ENCODE data around the gene DVL1. TPM values are rescaled to one million over a fixed set of nuclear protein-coding genes. Genes with fewer than 3 reads are reported as not detected.

DVL1 gene
- total RNA-seq, 2 donors from 2014 or later, result 66.2 to 101 TPM

DNA sequence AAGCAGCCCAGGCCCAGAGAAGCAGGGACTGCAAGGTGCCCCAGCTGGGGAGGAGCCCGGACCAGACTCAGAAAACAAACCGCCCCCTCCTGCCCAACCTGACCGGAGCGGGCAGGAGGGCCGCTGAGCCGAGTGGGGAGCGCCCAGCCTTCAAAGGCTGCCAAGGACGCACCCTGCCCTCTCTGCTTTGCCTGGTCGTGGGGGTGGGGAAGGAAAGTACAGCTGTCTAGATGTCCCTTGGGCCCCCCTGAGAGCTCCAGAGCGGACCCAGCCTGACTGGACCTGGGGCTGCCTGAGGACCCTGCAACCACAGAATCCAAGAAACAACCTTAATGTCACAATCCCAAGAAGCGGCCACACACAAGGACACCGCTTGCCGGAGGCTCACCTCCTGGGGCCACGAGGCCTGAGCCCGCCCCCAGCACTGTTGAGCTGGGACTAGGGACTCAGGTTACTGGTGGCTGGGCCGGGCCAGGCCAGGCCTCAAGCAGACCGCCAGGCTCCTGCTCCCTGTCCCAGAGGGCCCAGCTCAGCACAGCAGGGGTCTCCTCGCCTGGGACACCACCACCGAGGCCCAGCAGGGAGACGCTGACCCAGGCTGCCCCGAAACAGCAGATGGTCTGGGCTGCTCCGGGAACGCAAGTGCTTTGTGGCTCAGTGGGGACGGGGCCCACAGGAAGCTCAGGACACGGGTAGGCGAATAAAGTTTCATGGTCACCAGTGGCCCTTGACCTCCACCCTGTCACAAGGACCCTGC is 1.4 kb downstream of the DVL1 start:
- H3K4me3 ChIP-seq, result peak overlapping the region; percentile 79
- H3K27me3 ChIP-seq (replicated peaks; ENCODE audit: insufficient read depth), result no peaks in the 10 kb centered on the region
- no peak for ATAC-seq (ENCODE audit: insufficient number of reproducible peaks, low FRiP score, low read depth)
- TF ChIP-seq, protein P1, sequence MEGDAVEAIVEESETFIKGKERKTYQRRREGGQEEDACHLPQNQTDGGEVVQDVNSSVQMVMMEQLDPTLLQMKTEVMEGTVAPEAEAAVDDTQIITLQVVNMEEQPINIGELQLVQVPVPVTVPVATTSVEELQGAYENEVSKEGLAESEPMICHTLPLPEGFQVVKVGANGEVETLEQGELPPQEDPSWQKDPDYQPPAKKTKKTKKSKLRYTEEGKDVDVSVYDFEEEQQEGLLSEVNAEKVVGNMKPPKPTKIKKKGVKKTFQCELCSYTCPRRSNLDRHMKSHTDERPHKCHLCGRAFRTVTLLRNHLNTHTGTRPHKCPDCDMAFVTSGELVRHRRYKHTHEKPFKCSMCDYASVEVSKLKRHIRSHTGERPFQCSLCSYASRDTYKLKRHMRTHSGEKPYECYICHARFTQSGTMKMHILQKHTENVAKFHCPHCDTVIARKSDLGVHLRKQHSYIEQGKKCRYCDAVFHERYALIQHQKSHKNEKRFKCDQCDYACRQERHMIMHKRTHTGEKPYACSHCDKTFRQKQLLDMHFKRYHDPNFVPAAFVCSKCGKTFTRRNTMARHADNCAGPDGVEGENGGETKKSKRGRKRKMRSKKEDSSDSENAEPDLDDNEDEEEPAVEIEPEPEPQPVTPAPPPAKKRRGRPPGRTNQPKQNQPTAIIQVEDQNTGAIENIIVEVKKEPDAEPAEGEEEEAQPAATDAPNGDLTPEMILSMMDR (IDR thresholded peaks at IDR 0.05), result no peak
- no peak for DNase-seq (ENCODE audit: low spot score)
- H3K4me1 ChIP-seq (ENCODE audit: control insufficient read depth in 1 of 2, low read depth in 2 of 2), result peaks cover 28 to 61% of the 10 kb centered on the region in 2 donors
- no peaks in the 10 kb centered on the region for H3K9me3 ChIP-seq
- H3K27ac ChIP-seq, result peak overlapping the region in 1 of 2 donors; percentile 20
- H3K36me3 ChIP-seq, result no peaks in the 10 kb centered on the region

DNA sequence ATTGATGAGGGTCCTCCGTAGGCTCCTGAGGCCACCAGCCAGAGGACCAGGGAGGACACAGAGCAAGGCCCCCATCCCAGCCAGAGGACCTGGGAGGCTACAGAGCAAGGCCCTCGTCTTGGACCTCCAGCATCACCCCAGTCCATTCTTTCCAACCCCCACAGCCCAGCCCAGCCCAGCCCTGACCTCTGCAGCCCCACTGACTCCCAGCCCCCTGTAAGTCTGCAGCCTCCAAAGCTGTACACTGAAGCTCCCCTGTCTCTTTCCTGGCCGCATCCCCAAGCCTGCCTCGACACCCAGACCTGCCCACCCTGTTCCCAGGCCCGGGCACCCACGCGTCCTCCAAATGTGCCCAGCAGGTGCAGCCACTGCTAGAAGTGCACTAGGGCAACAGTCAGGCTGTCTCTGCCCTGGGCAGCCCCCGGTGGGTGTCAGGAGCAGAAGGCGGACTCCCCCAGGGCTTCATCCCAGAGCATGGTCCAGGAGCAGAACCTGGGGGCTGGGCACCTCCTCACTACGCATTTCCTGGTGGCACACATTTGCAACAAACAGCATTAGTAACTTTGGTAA is 2.1 kb downstream of the DVL1 start:
- DNase-seq (ENCODE audit: low spot score) (no peak), ATAC-seq (ENCODE audit: insufficient number of reproducible peaks, low FRiP score, low read depth) (no peak)
- TF ChIP-seq, protein P1 (IDR thresholded peaks at IDR 0.05), result no peak
- Histone ChIP-seq H3K27me3 (replicated peaks; ENCODE audit: insufficient read depth) (no peaks in the 10 kb centered on the region), H3K36me3 (no peaks in the 10 kb centered on the region), H3K27ac (peak overlapping the region in 1 of 2 donors; percentile 20), H3K4me3 (peak overlapping the region; percentile 79), H3K9me3 (no peaks in the 10 kb centered on the region), H3K4me1 (ENCODE audit: control insufficient read depth in 1 of 2, low read depth in 2 of 2) (peaks cover 28 to 54% of the 10 kb centered on the region in 2 donors)

DNA sequence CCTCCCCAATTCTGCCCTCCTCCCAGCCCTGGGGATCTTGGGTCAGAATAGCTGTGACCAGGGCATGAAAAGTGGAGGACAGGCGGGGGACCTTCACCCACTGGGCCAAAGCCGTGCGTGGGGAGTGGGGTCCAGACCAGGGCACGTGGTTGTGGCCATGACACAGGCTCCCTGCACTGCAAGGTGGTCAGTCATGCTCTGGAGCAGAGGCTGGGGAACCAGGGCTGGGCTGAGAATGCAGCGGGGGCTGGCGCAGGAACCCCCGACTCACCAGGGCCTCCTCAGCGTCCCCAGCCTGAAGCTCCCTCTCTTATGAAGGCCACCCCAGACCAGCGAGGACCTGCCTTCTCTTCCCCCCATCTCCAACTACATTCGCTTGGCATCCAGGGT is 2.7 kb downstream of the DVL1 start:
- DNase-seq (ENCODE audit: low spot score), result no peak
- no peak for ATAC-seq (ENCODE audit: insufficient number of reproducible peaks, low FRiP score, low read depth)
- peaks cover 24 to 48% of the 10 kb centered on the region in 2 donors for H3K4me1 ChIP-seq (ENCODE audit: control insufficient read depth in 1 of 2, low read depth in 2 of 2)
- H3K9me3 ChIP-seq, result no peaks in the 10 kb centered on the region
- H3K4me3 ChIP-seq, result no peak overlapping the region
- no peak overlapping the region for H3K27ac ChIP-seq
- H3K27me3 ChIP-seq (replicated peaks; ENCODE audit: insufficient read depth), result no peaks in the 10 kb centered on the region
- TF ChIP-seq, protein P1 (IDR thresholded peaks at IDR 0.05), result no peak
- no peaks in the 10 kb centered on the region for H3K36me3 ChIP-seq

DNA sequence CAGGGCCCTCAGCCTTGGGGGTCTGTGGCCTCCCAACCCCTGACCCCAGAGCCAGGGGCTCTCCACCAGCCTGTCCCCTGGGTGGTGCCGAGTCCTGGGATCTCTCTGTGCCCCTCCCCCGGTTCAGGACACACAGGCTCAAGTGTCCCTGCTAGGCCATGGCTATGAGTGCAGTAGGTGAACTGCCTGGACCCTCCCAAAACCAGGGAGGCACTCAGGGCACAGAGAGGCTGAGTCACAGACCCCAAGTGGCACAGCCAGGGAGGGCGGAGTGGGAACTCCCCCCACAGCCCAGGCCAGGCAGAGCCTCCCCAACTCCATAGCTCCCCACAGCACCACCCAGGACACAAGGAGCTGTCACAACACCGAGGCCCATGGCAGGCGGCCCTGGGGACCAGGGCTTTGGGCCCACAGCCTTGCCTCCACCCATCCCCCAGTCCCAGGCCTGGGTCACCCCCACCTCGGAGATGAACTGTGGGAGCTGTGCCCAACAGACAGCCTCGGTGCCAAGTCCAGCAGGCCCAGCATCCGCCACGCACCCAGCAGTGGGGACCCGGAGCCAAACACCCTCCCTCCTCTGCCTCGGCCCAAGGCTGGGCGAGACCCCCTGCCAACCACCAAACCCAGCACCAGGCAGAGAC is 3.2 kb downstream of the DVL1 start:
- TF ChIP-seq, protein P1 (IDR thresholded peaks at IDR 0.05), result no peak
- DNase-seq (ENCODE audit: low spot score) (no peak), ATAC-seq (ENCODE audit: insufficient number of reproducible peaks, low FRiP score, low read depth) (no peak)
- no peak overlapping the region for H3K4me3 ChIP-seq
- H3K27me3 ChIP-seq (replicated peaks; ENCODE audit: insufficient read depth), result no peaks in the 10 kb centered on the region
- H3K9me3 ChIP-seq, result no peaks in the 10 kb centered on the region
- peaks cover 21 to 44% of the 10 kb centered on the region in 2 donors for H3K4me1 ChIP-seq (ENCODE audit: control insufficient read depth in 1 of 2, low read depth in 2 of 2)
- no peaks in the 10 kb centered on the region for H3K36me3 ChIP-seq
- no peak overlapping the region for H3K27ac ChIP-seq

DNA sequence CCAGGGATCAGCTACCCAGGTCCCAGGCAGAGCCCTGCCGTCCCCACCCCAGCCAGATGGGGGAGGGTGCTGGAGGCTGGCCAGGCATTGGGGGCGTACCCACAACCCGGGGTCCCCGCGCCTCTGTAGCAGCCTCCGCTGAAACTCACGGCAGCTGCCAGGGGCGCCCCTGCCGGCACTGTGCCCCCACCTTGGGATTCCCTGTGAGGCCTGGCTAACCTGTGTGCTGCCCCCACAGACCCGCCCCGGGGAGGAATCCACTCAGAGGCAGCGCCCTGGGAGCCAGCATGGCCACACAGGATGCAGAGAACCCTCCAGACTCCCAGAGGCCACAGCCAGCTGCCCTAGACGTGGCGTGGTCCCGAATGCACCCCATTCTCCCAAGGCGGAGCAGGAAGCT is 3.8 kb downstream of the DVL1 start:
- H3K27ac ChIP-seq, result no peak overlapping the region
- TF ChIP-seq, protein P1 (IDR thresholded peaks at IDR 0.05), result no peak
- no peak for ATAC-seq (ENCODE audit: insufficient number of reproducible peaks, low FRiP score, low read depth)
- H3K36me3 ChIP-seq, result no peaks in the 10 kb centered on the region
- H3K4me3 ChIP-seq, result no peak overlapping the region
- no peaks in the 10 kb centered on the region for H3K9me3 ChIP-seq
- no peaks in the 10 kb centered on the region for H3K27me3 ChIP-seq (replicated peaks; ENCODE audit: insufficient read depth)
- no peak for DNase-seq (ENCODE audit: low spot score)
- H3K4me1 ChIP-seq (ENCODE audit: control insufficient read depth in 1 of 2, low read depth in 2 of 2), result peaks cover 21 to 44% of the 10 kb centered on the region in 2 donors
